Astrocyte of the cerebellum (primary cell): ENCODE data around the gene EEF2.
"Not testable (repeated sequence)": the region's sequence is repeated elsewhere in the genome, so short reads cannot be mapped to it uniquely, and the experiment has no call there.

Experiments
- DNase-seq: peaks from one replicate; pipeline ENCODE4 v3.0.0-alpha.2; 2011; ENCODE audit warnings: low read depth
- H3K4me3 ChIP-seq: 2 replicates; pipeline ENCODE4 v1.5.1; 2011; ENCODE audit warnings: mild to moderate bottlenecking, low read depth, low read length, moderate library complexity
- CTCF ChIP-seq: IDR thresholded peaks from 2 replicates; pipeline ENCODE4 v1.5.1; 2012; ENCODE audit warnings: low read length, low read depth, moderate library complexity, mild to moderate bottlenecking; ENCODE audit errors: missing control alignments
- in situ Hi-C: cut with HindIII; loops from 2 replicates; pipeline ENCODE4 v1.10.0; 2017; ENCODE audit warnings: low sequenced_read_pairs

The EEF2 gene

GRCh38 chr19:4010808-4011110, 25.5 kb upstream of the EEF2 start:
- DNase-seq = no peak
- in situ Hi-C loops = no loop called here
- no peak for TF ChIP-seq CTCF

GRCh38 chr19:4009990-4010807, 24.9 kb upstream of the EEF2 start:
- H3K4me3 ChIP-seq = no peak overlapping the region
- no peak for TF ChIP-seq CTCF
- in situ Hi-C loops = no loop called here
- DNase-seq = no peak

More at GRCh38 chr19:4010808-4011110, 25.5 kb upstream of the EEF2 start:
- H3K4me3 ChIP-seq = no peak overlapping the region

GRCh38 chr19:4007836-4008539, 22.7 kb upstream of the EEF2 start:
- DNase-seq = no peak
- H3K4me3 ChIP-seq = peak overlapping the region; percentile 90
- TF ChIP-seq CTCF = no peak
- in situ Hi-C loops = no loop called here

GRCh38 chr19:4007021-4007835, 22.0 kb upstream of the EEF2 start, which contains the start of gene PIAS4:
Gene PIAS4 (plus strand): TSS chr19:4007736. CDS start chr19:4007761, 25 bp downstream.
- no peak for TF ChIP-seq CTCF
- H3K4me3 ChIP-seq = peak within 1 kb of the TSS; percentile 90
- in situ Hi-C loops = no loop called here
- DNase-seq = peak; percentile 78

- in situ Hi-C loops, H3K4me3 ChIP-seq: not testable (repeated sequence)
Measured at GRCh38 chr19:4005436-4005835, 20.2 kb upstream of the EEF2 start.

GRCh38 chr19:4000798-4001197, 15.5 kb upstream of the EEF2 start:
- H3K4me3 ChIP-seq, DNase-seq, in situ Hi-C loops: not testable (repeated sequence)

More at GRCh38 chr19:4005436-4005835, 20.2 kb upstream of the EEF2 start:
- not testable (repeated sequence) for DNase-seq

GRCh38 chr19:3998667-3999412, 13.6 kb upstream of the EEF2 start:
- DNase-seq, H3K4me3 ChIP-seq: not testable (repeated sequence)
- in situ Hi-C loops = loop anchor here (25.0 kb wide), 1 partner anchor 213 kb away; no protein-coding TSS in a partner anchor
